Measurements from ENCODE around the gene FAM168A.

DNA sequence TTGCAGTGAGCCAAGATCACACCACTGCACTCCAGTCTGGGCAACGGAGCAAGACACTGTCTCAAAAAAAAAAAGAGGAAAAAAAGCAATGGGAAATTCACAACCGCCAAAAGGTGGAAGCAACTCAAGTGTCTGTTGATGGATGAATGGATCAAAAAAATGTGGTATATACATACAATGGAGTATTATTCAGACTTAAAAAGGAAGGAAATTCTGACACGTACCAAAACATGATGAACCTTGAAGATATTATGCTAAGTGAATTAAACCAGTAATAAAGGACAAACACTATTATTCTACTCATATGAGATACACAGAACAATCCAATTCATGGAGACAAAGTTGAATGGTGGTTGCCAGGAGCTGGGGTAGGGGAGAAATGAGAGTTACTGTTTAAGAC is 40.9 kb downstream of the FAM168A start:
- TF ChIP-seq, protein P1, sequence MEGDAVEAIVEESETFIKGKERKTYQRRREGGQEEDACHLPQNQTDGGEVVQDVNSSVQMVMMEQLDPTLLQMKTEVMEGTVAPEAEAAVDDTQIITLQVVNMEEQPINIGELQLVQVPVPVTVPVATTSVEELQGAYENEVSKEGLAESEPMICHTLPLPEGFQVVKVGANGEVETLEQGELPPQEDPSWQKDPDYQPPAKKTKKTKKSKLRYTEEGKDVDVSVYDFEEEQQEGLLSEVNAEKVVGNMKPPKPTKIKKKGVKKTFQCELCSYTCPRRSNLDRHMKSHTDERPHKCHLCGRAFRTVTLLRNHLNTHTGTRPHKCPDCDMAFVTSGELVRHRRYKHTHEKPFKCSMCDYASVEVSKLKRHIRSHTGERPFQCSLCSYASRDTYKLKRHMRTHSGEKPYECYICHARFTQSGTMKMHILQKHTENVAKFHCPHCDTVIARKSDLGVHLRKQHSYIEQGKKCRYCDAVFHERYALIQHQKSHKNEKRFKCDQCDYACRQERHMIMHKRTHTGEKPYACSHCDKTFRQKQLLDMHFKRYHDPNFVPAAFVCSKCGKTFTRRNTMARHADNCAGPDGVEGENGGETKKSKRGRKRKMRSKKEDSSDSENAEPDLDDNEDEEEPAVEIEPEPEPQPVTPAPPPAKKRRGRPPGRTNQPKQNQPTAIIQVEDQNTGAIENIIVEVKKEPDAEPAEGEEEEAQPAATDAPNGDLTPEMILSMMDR (IDR thresholded peaks at IDR 0.05; ENCODE audit: low read depth, low read length): no peak
- TF ChIP-seq EZH2phosphoT487 (IDR thresholded peaks at IDR 0.05; ENCODE audit: low read depth): no peak

Measured in OCI-LY3 (cell line).